K562 (cell line): ENCODE data around the gene RNF39. TPM values are rescaled to one million over a fixed set of nuclear protein-coding genes. Genes with fewer than 3 reads are reported as not detected.

Experiments used
- E4F1 ChIP-seq: fragments of 250-450 bp; sonication (Bioruptor Pico); IDR thresholded peaks from 2 replicates; pipeline ENCODE4 v1.5.0; 2021; ENCODE audit warnings: mild to moderate bottlenecking, borderline replicate concordance
- GTF2F1 ChIP-seq: IDR thresholded peaks from 2 replicates; pipeline ENCODE4 v1.6.1; 2011; ENCODE audit warnings: low read depth, low read length, improper control_type of control experiment
- HDAC8 ChIP-seq: fragments of 450-650 bp; IDR thresholded peaks from 2 replicates; pipeline ENCODE4 v1.6.1; 2016; ENCODE audit warnings: mild to moderate bottlenecking, missing genetic modification characterization, moderate library complexity, missing compliant biosample characterization
- HMGXB4 ChIP-seq: sonication (generic); formaldehyde crosslinking; IDR thresholded peaks from 2 replicates; pipeline ENCODE4 v1.8.1; 2023; ENCODE audit warnings: mild to moderate bottlenecking, missing genetic modification reagents
- KAT7 ChIP-seq: sonication (generic); formaldehyde crosslinking; IDR thresholded peaks from 2 replicates; pipeline ENCODE4 v1.8.0; 2022; ENCODE audit warnings: missing genetic modification reagents, mild to moderate bottlenecking, borderline replicate concordance
- MAX ChIP-seq: sonication (generic); formaldehyde crosslinking; IDR thresholded peaks from 2 replicates; pipeline ENCODE4 v1.9.0; 2022; ENCODE audit warnings: mild to moderate bottlenecking, missing genetic modification reagents
- MBD2 ChIP-seq: sonication (generic); IDR thresholded peaks from 2 replicates; pipeline ENCODE4 v1.6.1; 2016; ENCODE audit warnings: low read depth, borderline replicate concordance
- MCM3 ChIP-seq: fragments of 450-650 bp; IDR thresholded peaks from 2 replicates; pipeline ENCODE4 v1.6.1; 2016
- MLLT1 ChIP-seq, 2 experiments: fragments of 450-650 bp; IDR thresholded peaks; 2 replicates each; pipeline ENCODE4 v1.6.1; 2016
- MXI1 ChIP-seq: IDR thresholded peaks from 2 replicates; pipeline ENCODE4 v1.6.1; 2011; ENCODE audit warnings: low read depth, mild to moderate bottlenecking, improper control_type of control experiment, low read length
- NCOA4 ChIP-seq: fragments of 450-650 bp; IDR thresholded peaks from 2 replicates; pipeline ENCODE4 v1.6.1; 2018; ENCODE audit warnings: mild to moderate bottlenecking; ENCODE audit not compliant: partially characterized antibody
- NR2C1 ChIP-seq, 2 experiments: fragments of 450-650 bp; IDR thresholded peaks; 2 replicates each; pipeline ENCODE4 v1.6.1; 2017; ENCODE audit warnings: mild to moderate bottlenecking in 2 of 2, antibody characterized with exemption in 1 of 2, inconsistent platforms in 1 of 2, missing compliant biosample characterization in 1 of 2, missing genetic modification characterization in 1 of 2
- POLR2H ChIP-seq: IDR thresholded peaks from 2 replicates; pipeline ENCODE4 v1.6.1; 2016; ENCODE audit warnings: missing genetic modification characterization, low read depth, mild to moderate bottlenecking, control low read depth, missing compliant biosample characterization, moderate library complexity
- RBM15 ChIP-seq: fragments of 200-400 bp; formaldehyde crosslinking; IDR thresholded peaks from 2 replicates; pipeline ENCODE4 v1.6.1; 2018; ENCODE audit warnings: mild to moderate bottlenecking, low read length, moderate library complexity; ENCODE audit not compliant: insufficient read depth
- TCF7 ChIP-seq: sonication (generic); IDR thresholded peaks from 2 replicates; pipeline ENCODE4 v1.6.1; 2016; ENCODE audit warnings: antibody characterized with exemption, borderline replicate concordance
- TEAD4 ChIP-seq, 2 experiments: sonication (generic) in 1 of 2; formaldehyde crosslinking in 1 of 2; IDR thresholded peaks; 2 replicates each; pipeline versions ENCODE4 v1.6.1 to v1.8.0; 2012 to 2022; ENCODE audit warnings: borderline replicate concordance in 1 of 2, inconsistent platforms in 1 of 2, low read length in 1 of 2, mild to moderate bottlenecking in 1 of 2, missing genetic modification reagents in 1 of 2
- YBX1 ChIP-seq: fragments of 450-650 bp; IDR thresholded peaks from 2 replicates; pipeline ENCODE4 v1.7.1; 2016; ENCODE audit warnings: mild to moderate bottlenecking
- ZBTB43 ChIP-seq: sonication (generic); formaldehyde crosslinking; IDR thresholded peaks from 2 replicates; pipeline ENCODE4 v1.8.0; 2023; ENCODE audit warnings: mild to moderate bottlenecking, missing genetic modification reagents
- ZNF431 ChIP-seq: sonication (generic); formaldehyde crosslinking; IDR thresholded peaks from 2 replicates; pipeline ENCODE4 v1.8.0; 2022; ENCODE audit warnings: mild to moderate bottlenecking, missing genetic modification reagents
- ZNF444 ChIP-seq: fragments of 250-450 bp; sonication (Bioruptor Pico); IDR thresholded peaks from 2 replicates; pipeline ENCODE4 v1.4.0; 2020; ENCODE audit warnings: mild to moderate bottlenecking, moderate library complexity
- polyA plus RNA-seq, 8 experiments: library from polyadenylated mRNA; depleted of rRNA in 4 of 8; stranded (reverse) in 5 of 8; unstranded in 3 of 8; fragments of >200 nt; fragmentation: Nextera tagmentation in 2 of 8; fragmentation: Illumina TruSeq in 1 of 8; extraction: Ambion mirVana in 2 of 8; extraction: Trizol in 1 of 8; gene quantifications; 2 replicates each; pipeline versions ENCODE4 v1.2.1 to v1.2.3, GENCODE V29; 2011 to 2014; ENCODE audit warnings: inconsistent platforms in 1 of 8, missing spikeins in 1 of 8
- total RNA-seq, 7 experiments: library from RNA; depleted of rRNA in 6 of 7; stranded (reverse); fragments of >200 nt in 6 of 7; fragmentation: Illumina TruSeq in 2 of 7; extraction: Trizol in 2 of 7; gene quantifications; 2 replicates each; pipeline versions ENCODE4 v1.2.1 to v1.2.3, GENCODE V29; 2011 to 2021; ENCODE audit warnings: low replicate concordance in 1 of 7

Gene RNF39
- total and polyA plus RNA-seq, 9 of the 15 experiments (the other 6 are each of a cell fraction or from before 2014, with no cell fraction given): not detected

- TF ChIP-seq HMGXB4: no peak
- TF ChIP-seq MAX (CRISPR knock-in tag): peak; percentile 94
- TF ChIP-seq KAT7 (CRISPR knock-in tag): peak; percentile 96; the same call in 1 of the 2 replicates
- no peak for TF ChIP-seq NCOA4
- TF ChIP-seq MXI1: peak; percentile 80
- no peak for TF ChIP-seq E4F1 (CRISPR knock-in tag)
- peak; percentile 31 to 52; a peak in 2 of 4 replicates for TF ChIP-seq MLLT1 (IDR thresholded peaks at IDR 0.05)
- peak; percentile 23; the same call in 1 of the 2 replicates for TF ChIP-seq GTF2F1
- no peak for TF ChIP-seq TCF7
- TF ChIP-seq POLR2H (tag): peak; percentile 90
- peak; percentile 59 for TF ChIP-seq MBD2
- no peak for TF ChIP-seq ZNF431 (CRISPR knock-in tag)
- TF ChIP-seq RBM15: no peak
- TF ChIP-seq YBX1: no peak
- TF ChIP-seq MCM3: no peak
- no peak for TF ChIP-seq ZBTB43 (CRISPR knock-in tag)
- peak; percentile 91 for TF ChIP-seq NR2C1 (IDR thresholded peaks at IDR 0.05)
- peak; percentile 92 for TF ChIP-seq NR2C1 (tag; IDR thresholded peaks at IDR 0.05)
- peak; percentile 44 for TF ChIP-seq TEAD4 (IDR thresholded peaks at IDR 0.05; ENCODE audit: low read length)
- peak; percentile 62; the same call in 1 of the 2 replicates for TF ChIP-seq TEAD4 (CRISPR knock-in tag; IDR thresholded peaks at IDR 0.05; ENCODE audit: borderline replicate concordance)
- TF ChIP-seq ZNF444: no peak
- no peak for TF ChIP-seq HDAC8 (tag)
Observed at GRCh38 chr6:30066577-30067459, 8.8 kb downstream of the RNF39 start, which contains the start of gene PPP1R11 (continued).
